Keratinocyte (primary cell): Measurements from ENCODE around the gene SHD. TPM values are rescaled to one million over a fixed set of nuclear protein-coding genes. Genes with fewer than 3 reads are reported as not detected.
"Not testable (repeated sequence)": the region's sequence is repeated elsewhere in the genome, so short reads cannot be mapped to it uniquely, and the experiment has no call there.

Source experiments
- DNase-seq: peaks from one replicate; pipeline ENCODE4 v3.0.0-alpha.2; 2011; ENCODE audit warnings: low read depth, missing footprints, low spot score
- FAIRE-seq: peaks from 2 replicates; lab custom pipeline; 2011; peaks lifted over from hg19 to GRCh38; lab: Jason Lieb, UNC
- H2AFZ ChIP-seq: 2 replicates; pipeline ENCODE4 v1.6.0; 2012; ENCODE audit warnings: low read length, control low read depth, inconsistent platforms; ENCODE audit not compliant: control insufficient read depth
- H3K27ac ChIP-seq: 2 replicates; pipeline ENCODE4 v1.5.1; 2011; ENCODE audit warnings: low read length; ENCODE audit not compliant: control insufficient read depth, insufficient read depth
- H3K27me3 ChIP-seq: 3 replicates; pipeline ENCODE4 v1.6.0; 2011; ENCODE audit warnings: low read length; ENCODE audit not compliant: control insufficient read depth, insufficient read depth; ENCODE audit errors: extremely low read depth
- H3K36me3 ChIP-seq, 2 experiments: 2 replicates in 1 of 2; 3 replicates in 1 of 2; pipeline ENCODE4 v1.5.1; 2011; ENCODE audit warnings: low read length in 2 of 2, mild to moderate bottlenecking in 1 of 2; ENCODE audit not compliant: control insufficient read depth in 2 of 2, insufficient read depth in 2 of 2; ENCODE audit errors: extremely low read depth in 1 of 2
- H3K4me1 ChIP-seq: 3 replicates; pipeline ENCODE4 v1.5.1; 2011; ENCODE audit warnings: low read length; ENCODE audit not compliant: control insufficient read depth, insufficient read depth; ENCODE audit errors: extremely low read depth
- H3K4me2 ChIP-seq: 3 replicates; pipeline ENCODE4 v1.6.0; 2011; ENCODE audit warnings: low read depth, low read length; ENCODE audit not compliant: control insufficient read depth, insufficient read depth; ENCODE audit errors: extremely low read depth
- H3K4me3 ChIP-seq, 3 experiments: fragments of 200-600 bp in 1 of 3; sonication (generic) in 1 of 3; 2 replicates in 2 of 3; 3 replicates in 1 of 3; pipeline ENCODE4 v1.5.1; 2011 to 2016; ENCODE audit warnings: low read length in 3 of 3, mild to moderate bottlenecking in 3 of 3, control low read depth in 2 of 3, inconsistent platforms in 1 of 3, low read depth in 1 of 3, mixed read lengths in 1 of 3, mixed run types in 1 of 3, moderate library complexity in 1 of 3; ENCODE audit not compliant: control insufficient read depth in 2 of 3, insufficient read depth in 2 of 3; ENCODE audit errors: extremely low read depth in 1 of 3
- H3K79me2 ChIP-seq: 2 replicates; pipeline ENCODE4 v1.6.0; 2012; ENCODE audit warnings: low read length; ENCODE audit not compliant: control insufficient read depth, insufficient read depth
- H3K9ac ChIP-seq: 3 replicates; pipeline ENCODE4 v1.6.0; 2011; ENCODE audit warnings: low read length; ENCODE audit not compliant: control insufficient read depth, insufficient read depth; ENCODE audit errors: extremely low read depth
- H3K9me1 ChIP-seq: 3 replicates; pipeline ENCODE4 v1.6.0; 2011; ENCODE audit warnings: low read length; ENCODE audit not compliant: control insufficient read depth, insufficient read depth; ENCODE audit errors: extremely low read depth
- H3K9me3 ChIP-seq: 2 replicates; pipeline ENCODE4 v1.5.1; 2012; ENCODE audit warnings: low read depth, low read length; ENCODE audit not compliant: control insufficient read depth
- H4K20me1 ChIP-seq: 3 replicates; pipeline ENCODE4 v1.6.0; 2011; ENCODE audit warnings: low read length; ENCODE audit not compliant: control insufficient read depth, insufficient read depth; ENCODE audit errors: extremely low read depth
- EZH2 ChIP-seq: IDR thresholded peaks from one replicate; pipeline ENCODE4 v1.6.1; 2012; ENCODE audit warnings: inconsistent platforms, mild to moderate bottlenecking, low read length, moderate library complexity
- dilution Hi-C: fragments of 300-500 bp; cut with MboI; formaldehyde crosslinking; loops from one replicate; pipeline ENCODE4 v1.7.0; 2020; ENCODE audit warnings: low sequenced_read_pairs; ENCODE audit not compliant: extremely low pct_ligation_motif_present
- polyA plus RNA-seq, 5 experiments: library from polyadenylated mRNA; depleted of rRNA in 3 of 5; stranded (reverse) in 3 of 5; stranded (forward) in 1 of 5; unstranded in 1 of 5; fragments of >200 nt; gene quantifications; 1 replicate in 1 of 5; 2 replicates in 3 of 5; 3 replicates in 1 of 5; pipeline versions ENCODE4 v1.2.1 to v1.2.3, GENCODE V29; 2011 to 2012; ENCODE audit warnings: missing spikeins in 2 of 5, low read depth in 1 of 5, low replicate concordance in 1 of 5
- TF ChIP-seq, protein P1 (sequence below), 3 experiments: IDR thresholded peaks in 1 of 3; conservative IDR thresholded peaks in 1 of 3; optimal IDR thresholded peaks in 1 of 3; 2 replicates in 2 of 3; 3 replicates in 1 of 3; pipeline versions ENCODE3 to v1.5.1; 2011; ENCODE audit warnings: low read length in 3 of 3, mild to moderate bottlenecking in 3 of 3, moderate library complexity in 2 of 3, control low read depth in 1 of 3, inconsistent platforms in 1 of 3; ENCODE audit not compliant: insufficient read depth in 2 of 3; ENCODE audit errors: extremely low read depth in 1 of 3

SHD gene
- polyA plus RNA-seq, 1 donor (not counting 4 experiments of a cell fraction or from before 2014, with no cell fraction given), result not detected

DNA sequence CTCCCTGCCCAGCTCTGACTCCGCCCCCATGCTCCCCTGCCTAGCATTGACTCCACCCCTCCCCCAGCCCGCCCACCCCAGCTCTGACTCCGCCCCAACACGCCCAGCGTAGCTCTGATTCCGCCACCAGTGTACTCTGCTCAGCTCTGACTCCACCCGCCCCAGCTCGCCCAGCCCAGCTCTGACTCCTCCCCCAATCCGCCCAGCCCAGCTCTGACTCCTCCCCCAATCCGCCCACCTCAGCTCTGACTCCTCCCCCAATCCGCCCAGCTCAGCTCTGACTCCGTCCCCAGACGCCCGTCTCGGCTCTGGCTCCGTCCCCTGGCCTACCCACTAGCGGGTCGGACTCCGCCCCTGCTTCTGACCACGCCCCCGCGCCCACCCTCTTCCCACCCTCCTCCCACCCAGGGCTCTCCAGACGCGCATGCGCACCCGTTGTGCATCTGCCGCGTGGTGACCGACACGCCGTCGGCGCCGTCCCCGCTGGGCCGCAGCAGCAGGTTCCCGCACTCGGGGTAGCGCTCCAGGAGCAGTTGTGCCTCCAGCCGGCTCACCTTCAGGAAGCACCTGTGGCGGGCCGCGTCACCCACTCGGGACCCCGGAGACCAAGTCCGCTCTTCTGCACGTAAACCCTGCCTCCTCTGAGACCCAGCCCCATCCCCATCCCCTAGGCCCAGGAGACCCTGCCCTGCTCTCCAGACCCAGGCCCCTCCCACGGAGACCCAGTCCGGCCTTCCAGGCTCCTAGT lies 49.4 kb downstream of the SHD start:
- Histone ChIP-seq H4K20me1 (no peaks in the 10 kb centered on the region), H3K36me3 (peaks cover 0 to 6% of the 10 kb centered on the region in 2 experiments), H3K4me3 (no peak overlapping the region), H3K9me3 (no peaks in the 10 kb centered on the region), H3K79me2 (no peaks in the 10 kb centered on the region), H3K27me3 (no peaks in the 10 kb centered on the region), H3K4me1 (no peaks in the 10 kb centered on the region), H3K9ac (no peak overlapping the region), H2AFZ (no peak overlapping the region), H3K9me1 (no peaks in the 10 kb centered on the region), H3K4me2 (peak overlapping the region; percentile 70), H3K27ac (no peak overlapping the region)
- no peak for TF ChIP-seq EZH2
- TF ChIP-seq, protein P1, sequence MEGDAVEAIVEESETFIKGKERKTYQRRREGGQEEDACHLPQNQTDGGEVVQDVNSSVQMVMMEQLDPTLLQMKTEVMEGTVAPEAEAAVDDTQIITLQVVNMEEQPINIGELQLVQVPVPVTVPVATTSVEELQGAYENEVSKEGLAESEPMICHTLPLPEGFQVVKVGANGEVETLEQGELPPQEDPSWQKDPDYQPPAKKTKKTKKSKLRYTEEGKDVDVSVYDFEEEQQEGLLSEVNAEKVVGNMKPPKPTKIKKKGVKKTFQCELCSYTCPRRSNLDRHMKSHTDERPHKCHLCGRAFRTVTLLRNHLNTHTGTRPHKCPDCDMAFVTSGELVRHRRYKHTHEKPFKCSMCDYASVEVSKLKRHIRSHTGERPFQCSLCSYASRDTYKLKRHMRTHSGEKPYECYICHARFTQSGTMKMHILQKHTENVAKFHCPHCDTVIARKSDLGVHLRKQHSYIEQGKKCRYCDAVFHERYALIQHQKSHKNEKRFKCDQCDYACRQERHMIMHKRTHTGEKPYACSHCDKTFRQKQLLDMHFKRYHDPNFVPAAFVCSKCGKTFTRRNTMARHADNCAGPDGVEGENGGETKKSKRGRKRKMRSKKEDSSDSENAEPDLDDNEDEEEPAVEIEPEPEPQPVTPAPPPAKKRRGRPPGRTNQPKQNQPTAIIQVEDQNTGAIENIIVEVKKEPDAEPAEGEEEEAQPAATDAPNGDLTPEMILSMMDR (optimal IDR thresholded peaks at IDR 0.05 in 1 of 3, IDR thresholded peaks at IDR 0.05 in 1 of 3, conservative IDR thresholded peaks at IDR 0.05 in 1 of 3; ENCODE audit: extremely low read depth in 1 of 3, insufficient read depth in 2 of 3, low read length in 3 of 3), result no peak
- no peak for FAIRE-seq
- dilution Hi-C loops, result no loop called here
- DNase-seq, result peak; percentile 26

DNA sequence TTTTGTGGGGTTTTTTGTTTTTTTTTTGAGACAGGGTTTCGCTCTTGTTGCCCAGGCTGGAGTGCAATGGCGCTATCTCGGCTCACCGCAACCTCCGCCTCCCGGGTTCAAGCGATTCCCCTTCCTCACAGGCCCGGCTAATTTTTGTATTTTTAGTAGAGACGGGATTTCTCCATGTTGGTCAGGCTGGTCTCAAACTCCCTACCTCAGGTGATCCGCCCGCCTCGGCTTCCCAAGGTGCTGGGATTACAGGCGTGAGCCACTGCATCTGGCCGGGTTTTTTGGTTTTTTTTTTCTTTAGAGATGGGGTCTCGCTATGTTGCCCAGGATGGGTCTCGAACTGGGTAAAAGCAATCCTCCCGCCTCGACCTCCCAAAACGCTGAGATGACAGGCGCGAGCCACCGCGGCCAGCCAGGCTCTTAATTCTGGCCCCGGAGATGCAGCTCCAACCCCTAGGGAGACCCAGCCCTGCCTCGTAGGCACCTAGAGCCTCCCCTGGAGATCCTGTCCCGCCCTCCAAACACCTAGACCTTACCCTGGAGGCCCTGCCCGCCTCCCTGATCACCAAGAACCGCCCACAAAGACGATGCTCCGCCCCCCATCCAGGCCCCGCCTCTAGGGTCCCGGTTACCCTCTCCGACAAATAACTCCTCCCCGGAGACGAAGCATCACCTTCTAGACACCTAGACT lies 50.1 kb downstream of the SHD start:
- peaks cover 0 to 10% of the 10 kb centered on the region in 2 experiments for H3K36me3 ChIP-seq
- FAIRE-seq, H3K4me2 ChIP-seq, H3K4me1 ChIP-seq, H3K4me3 ChIP-seq, H3K27ac ChIP-seq, H4K20me1 ChIP-seq, H3K27me3 ChIP-seq, dilution Hi-C loops, DNase-seq, H3K9me3 ChIP-seq, H3K9ac ChIP-seq, H3K79me2 ChIP-seq, H2AFZ ChIP-seq, H3K9me1 ChIP-seq: not testable (repeated sequence)
